Type B pancreatic cell (in vitro differentiated cells): ENCODE results near the gene CASK. TPM values are rescaled to one million over a fixed set of nuclear protein-coding genes. Genes with fewer than 3 reads are reported as not detected.
"Not testable (repeated sequence)": the region's sequence is repeated elsewhere in the genome, so short reads cannot be mapped to it uniquely, and the experiment has no call there.

Source experiments
- DNase-seq: peaks from one replicate; pipeline ENCODE4 v3.0.0; 2021; ENCODE audit warnings: mixed read lengths; ENCODE audit not compliant: unreplicated experiment; ENCODE audit errors: extremely low spot score
- H3K27ac Mint-ChIP-seq: 2 replicates; pipeline ENCODE4 v1.8.0; 2021; ENCODE audit warnings: mild to moderate bottlenecking, mixed read lengths
- H3K27me3 Mint-ChIP-seq: 2 replicates; pipeline ENCODE4 v1.8.0; 2021; ENCODE audit warnings: mixed read lengths
- H3K36me3 Mint-ChIP-seq: 2 replicates; pipeline ENCODE4 v1.8.0; 2021; ENCODE audit warnings: mixed read lengths
- H3K4me1 Mint-ChIP-seq: one replicate; pipeline ENCODE4 v1.8.0; 2021; ENCODE audit warnings: mixed read lengths; ENCODE audit not compliant: unreplicated experiment
- H3K4me3 Mint-ChIP-seq: 2 replicates; pipeline ENCODE4 v1.8.0; 2021; ENCODE audit warnings: mild to moderate bottlenecking, mixed read lengths
- H3K9me3 Mint-ChIP-seq: 2 replicates; pipeline ENCODE4 v1.8.0; 2021; ENCODE audit warnings: mixed read lengths
- total RNA-seq: library from RNA; stranded (reverse); gene quantifications from 2 replicates; pipeline ENCODE4 v1.2.1, GENCODE V29; 2021; ENCODE audit warnings: low replicate concordance
- TF ChIP-seq, protein P1 (sequence below): fragments of 200-600 bp; sonication (generic); conservative IDR thresholded peaks from 2 replicates; pipeline ENCODE4 v1.5.0; 2021; ENCODE audit warnings: antibody characterized with exemption, mild to moderate bottlenecking

The CASK gene
- total RNA-seq, 1 donor from 2014 or later, result 93.8 TPM

GRCh38 chrX:41607264-41607832, 316.0 kb downstream of the CASK start:
- no peak overlapping the region for H3K4me3 Mint-ChIP-seq

DNA sequence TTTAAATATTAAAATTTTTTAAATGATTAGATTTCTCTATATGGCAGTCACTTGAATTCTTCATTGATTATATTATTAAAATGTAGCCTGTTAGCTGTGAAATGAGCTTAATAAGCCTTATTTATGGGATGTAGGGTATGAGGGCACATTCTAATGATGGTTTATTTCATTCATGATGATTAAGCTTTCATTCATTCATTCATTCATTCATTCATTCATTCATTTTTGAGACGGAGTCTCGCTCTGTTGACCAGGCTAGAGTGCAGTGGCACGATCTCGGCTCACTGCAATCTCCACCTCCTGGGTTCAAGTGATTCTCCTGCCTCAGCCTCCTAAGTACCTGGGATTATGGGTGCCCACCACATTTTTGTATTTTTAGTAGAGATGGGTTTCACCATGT, 317.3 kb downstream of the CASK start:
- DNase-seq, H3K4me1 Mint-ChIP-seq, H3K27me3 Mint-ChIP-seq, H3K4me3 Mint-ChIP-seq, H3K9me3 Mint-ChIP-seq, H3K27ac Mint-ChIP-seq, H3K36me3 Mint-ChIP-seq: not testable (repeated sequence)

More at GRCh38 chrX:41607264-41607832, 316.0 kb downstream of the CASK start:
- Mint-ChIP-seq H3K9me3 (no peaks in the 10 kb centered on the region), H3K27me3 (no peaks in the 10 kb centered on the region), H3K27ac (no peak overlapping the region), H3K4me1 (no peaks in the 10 kb centered on the region), H3K36me3 (peaks cover 6% of the 10 kb centered on the region)
- DNase-seq, result no peak
- TF ChIP-seq, protein P1, sequence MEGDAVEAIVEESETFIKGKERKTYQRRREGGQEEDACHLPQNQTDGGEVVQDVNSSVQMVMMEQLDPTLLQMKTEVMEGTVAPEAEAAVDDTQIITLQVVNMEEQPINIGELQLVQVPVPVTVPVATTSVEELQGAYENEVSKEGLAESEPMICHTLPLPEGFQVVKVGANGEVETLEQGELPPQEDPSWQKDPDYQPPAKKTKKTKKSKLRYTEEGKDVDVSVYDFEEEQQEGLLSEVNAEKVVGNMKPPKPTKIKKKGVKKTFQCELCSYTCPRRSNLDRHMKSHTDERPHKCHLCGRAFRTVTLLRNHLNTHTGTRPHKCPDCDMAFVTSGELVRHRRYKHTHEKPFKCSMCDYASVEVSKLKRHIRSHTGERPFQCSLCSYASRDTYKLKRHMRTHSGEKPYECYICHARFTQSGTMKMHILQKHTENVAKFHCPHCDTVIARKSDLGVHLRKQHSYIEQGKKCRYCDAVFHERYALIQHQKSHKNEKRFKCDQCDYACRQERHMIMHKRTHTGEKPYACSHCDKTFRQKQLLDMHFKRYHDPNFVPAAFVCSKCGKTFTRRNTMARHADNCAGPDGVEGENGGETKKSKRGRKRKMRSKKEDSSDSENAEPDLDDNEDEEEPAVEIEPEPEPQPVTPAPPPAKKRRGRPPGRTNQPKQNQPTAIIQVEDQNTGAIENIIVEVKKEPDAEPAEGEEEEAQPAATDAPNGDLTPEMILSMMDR, result no peak

DNA sequence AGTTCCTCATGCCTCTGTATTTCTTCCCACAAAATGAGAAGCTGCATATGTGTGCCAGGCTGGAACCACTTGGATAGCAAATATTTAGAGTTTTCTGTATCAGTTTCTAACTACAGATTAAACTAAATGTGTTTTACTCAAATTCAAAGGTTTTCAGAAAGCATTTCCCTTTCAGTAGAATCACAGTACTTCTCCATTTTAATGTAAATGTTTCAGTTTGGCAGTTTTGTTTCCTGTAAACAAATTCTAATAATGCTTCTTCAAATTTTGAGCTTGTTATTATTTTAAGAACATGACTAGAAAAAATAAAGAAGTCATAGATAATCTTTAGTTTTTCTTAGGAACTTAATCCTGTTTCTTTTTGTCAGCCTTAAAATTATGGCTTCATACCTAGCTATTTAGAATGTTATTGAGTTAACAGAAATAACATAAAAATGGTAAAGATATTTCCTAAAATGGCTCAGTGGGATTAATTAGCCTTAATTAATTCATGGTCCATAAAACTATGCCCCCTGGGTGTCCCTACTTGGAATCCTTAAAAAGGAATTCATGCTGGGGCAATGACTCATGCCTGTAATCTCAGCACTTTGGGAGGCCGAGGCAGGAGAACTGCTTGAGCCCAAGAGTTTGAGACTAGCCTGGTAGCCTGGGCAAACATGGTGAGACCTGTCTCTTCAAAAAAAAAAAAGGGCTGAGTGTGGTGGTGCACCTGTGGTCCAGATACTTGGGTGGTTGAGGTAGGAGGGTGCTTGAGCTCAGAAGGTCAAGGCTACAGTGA, 318.4 kb downstream of the CASK start:
- DNase-seq, result no peak
- H3K27ac Mint-ChIP-seq, result no peak overlapping the region
- H3K27me3 Mint-ChIP-seq, result no peaks in the 10 kb centered on the region

DNA sequence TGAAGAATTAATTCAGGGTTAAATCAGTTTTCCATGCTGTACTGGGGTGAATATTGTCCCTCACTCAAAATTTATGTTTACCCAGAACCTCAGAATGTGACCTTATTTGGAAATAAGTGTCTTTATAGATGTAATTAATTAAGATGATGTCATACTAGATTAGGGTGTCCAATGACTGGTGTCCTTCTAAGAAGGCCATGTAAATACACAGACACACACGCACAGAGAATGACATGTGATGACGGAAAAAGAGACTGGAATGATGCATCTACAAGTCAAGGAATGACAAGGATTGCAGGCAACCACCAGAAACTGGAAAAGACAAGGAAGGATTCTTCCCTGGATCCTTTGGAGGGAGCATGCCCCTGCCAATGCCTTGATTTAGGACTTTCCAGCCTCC, 319.2 kb downstream of the CASK start:
- H3K27ac Mint-ChIP-seq, result no peak overlapping the region
- no peak for DNase-seq

More for the DNA sequence above, 318.4 kb downstream of the CASK start:
- TF ChIP-seq, protein P1, result no peak
- Mint-ChIP-seq H3K36me3 (peaks cover 8% of the 10 kb centered on the region), H3K4me3 (no peak overlapping the region), H3K4me1 (no peaks in the 10 kb centered on the region), H3K9me3 (no peaks in the 10 kb centered on the region)

GRCh38 chrX:41603596-41603995, 319.8 kb downstream of the CASK start:
- no peak overlapping the region for H3K4me3 Mint-ChIP-seq
- peaks cover 7% of the 10 kb centered on the region for H3K36me3 Mint-ChIP-seq
- DNase-seq, result no peak
- no peaks in the 10 kb centered on the region for H3K4me1 Mint-ChIP-seq
- H3K9me3 Mint-ChIP-seq, result no peaks in the 10 kb centered on the region
- no peaks in the 10 kb centered on the region for H3K27me3 Mint-ChIP-seq
- TF ChIP-seq, protein P1, result no peak
- no peak overlapping the region for H3K27ac Mint-ChIP-seq

More for the DNA sequence above, 319.2 kb downstream of the CASK start:
- Mint-ChIP-seq H3K4me3 (no peak overlapping the region), H3K27me3 (no peaks in the 10 kb centered on the region), H3K36me3 (peaks cover 7% of the 10 kb centered on the region), H3K9me3 (no peaks in the 10 kb centered on the region), H3K4me1 (no peaks in the 10 kb centered on the region)
- TF ChIP-seq, protein P1, result no peak

DNA sequence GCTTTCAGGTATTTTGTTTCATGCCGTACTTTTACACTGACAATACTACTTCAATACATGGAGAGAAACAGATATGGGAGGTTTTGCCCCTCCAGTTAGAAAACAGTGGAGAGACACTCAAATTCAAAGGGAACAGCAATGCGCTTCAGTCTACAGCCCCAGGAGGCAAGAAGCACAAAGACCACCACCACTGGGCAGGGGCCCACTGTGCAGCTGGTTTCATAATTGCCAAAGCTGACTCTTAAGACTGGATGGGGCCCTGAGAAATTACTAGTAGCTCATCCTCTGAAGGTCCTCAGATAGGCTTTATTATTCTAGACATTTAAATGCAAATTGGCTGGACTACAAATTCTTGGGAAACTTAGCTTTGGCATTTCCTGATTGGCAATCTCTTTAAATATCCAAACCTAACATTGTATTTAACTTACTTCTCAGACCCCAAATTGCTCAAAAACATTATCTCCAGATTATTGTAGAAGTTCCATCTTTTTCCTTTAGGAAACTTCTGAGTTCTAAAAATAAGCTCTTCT, 320.5 kb downstream of the CASK start:
- DNase-seq, result no peak
- Mint-ChIP-seq H3K27ac (no peak overlapping the region), H3K4me3 (no peak overlapping the region), H3K4me1 (no peaks in the 10 kb centered on the region), H3K9me3 (no peaks in the 10 kb centered on the region), H3K27me3 (no peaks in the 10 kb centered on the region), H3K36me3 (peaks cover 7% of the 10 kb centered on the region)
- TF ChIP-seq, protein P1, result no peak
